Urinary bladder (tissue), 4 donors: Measurements from ENCODE around the gene PLD1. TPM values are rescaled to one million over a fixed set of nuclear protein-coding genes. Genes with fewer than 3 reads are reported as not detected.
"Not testable (repeated sequence)": the region's sequence is repeated elsewhere in the genome, so short reads cannot be mapped to it uniquely, and the experiment has no call there.

ENCODE experiments used
- DNase-seq: peaks from one replicate; pipeline ENCODE4 v3.0.0-alpha.2; 2015; ENCODE audit errors: extremely low spot score
- H3K27ac ChIP-seq: one replicate; pipeline ENCODE4 v1.5.1; 2013; ENCODE audit warnings: low read depth, mild to moderate bottlenecking, moderate library complexity
- H3K36me3 ChIP-seq: one replicate; pipeline ENCODE4 v1.6.1; 2013; ENCODE audit warnings: mild to moderate bottlenecking, moderate library complexity; ENCODE audit not compliant: insufficient read depth
- H3K4me1 ChIP-seq: one replicate; pipeline ENCODE4 v1.6.1; 2013; ENCODE audit warnings: mild to moderate bottlenecking, moderate library complexity; ENCODE audit not compliant: insufficient read depth
- H3K4me3 ChIP-seq: one replicate; pipeline ENCODE4 v1.5.1; 2013; ENCODE audit warnings: low read depth, low read length
- WGBS: extraction: QIAGEN DNeasy Blood & Tissue Kit; methylation state at CpG from one replicate; pipeline ENCODE4 v1.1.7; 2013; 5-methylcytosine and 5-hydroxymethylcytosine counted together
- polyA plus RNA-seq: library from polyadenylated mRNA; stranded (reverse); fragments of 200-250 nt; gene quantifications from one replicate; pipeline ENCODE4 v1.2.3, GENCODE V29; 2013
- total RNA-seq: library from RNA; depleted of rRNA; stranded (reverse); fragments of >200 nt; gene quantifications from one replicate; pipeline ENCODE4 v1.2.3, GENCODE V29; 2014
- donor health status: healthy with polysubstance abuse.
- donor health status: healthy.

Gene PLD1, protein sequence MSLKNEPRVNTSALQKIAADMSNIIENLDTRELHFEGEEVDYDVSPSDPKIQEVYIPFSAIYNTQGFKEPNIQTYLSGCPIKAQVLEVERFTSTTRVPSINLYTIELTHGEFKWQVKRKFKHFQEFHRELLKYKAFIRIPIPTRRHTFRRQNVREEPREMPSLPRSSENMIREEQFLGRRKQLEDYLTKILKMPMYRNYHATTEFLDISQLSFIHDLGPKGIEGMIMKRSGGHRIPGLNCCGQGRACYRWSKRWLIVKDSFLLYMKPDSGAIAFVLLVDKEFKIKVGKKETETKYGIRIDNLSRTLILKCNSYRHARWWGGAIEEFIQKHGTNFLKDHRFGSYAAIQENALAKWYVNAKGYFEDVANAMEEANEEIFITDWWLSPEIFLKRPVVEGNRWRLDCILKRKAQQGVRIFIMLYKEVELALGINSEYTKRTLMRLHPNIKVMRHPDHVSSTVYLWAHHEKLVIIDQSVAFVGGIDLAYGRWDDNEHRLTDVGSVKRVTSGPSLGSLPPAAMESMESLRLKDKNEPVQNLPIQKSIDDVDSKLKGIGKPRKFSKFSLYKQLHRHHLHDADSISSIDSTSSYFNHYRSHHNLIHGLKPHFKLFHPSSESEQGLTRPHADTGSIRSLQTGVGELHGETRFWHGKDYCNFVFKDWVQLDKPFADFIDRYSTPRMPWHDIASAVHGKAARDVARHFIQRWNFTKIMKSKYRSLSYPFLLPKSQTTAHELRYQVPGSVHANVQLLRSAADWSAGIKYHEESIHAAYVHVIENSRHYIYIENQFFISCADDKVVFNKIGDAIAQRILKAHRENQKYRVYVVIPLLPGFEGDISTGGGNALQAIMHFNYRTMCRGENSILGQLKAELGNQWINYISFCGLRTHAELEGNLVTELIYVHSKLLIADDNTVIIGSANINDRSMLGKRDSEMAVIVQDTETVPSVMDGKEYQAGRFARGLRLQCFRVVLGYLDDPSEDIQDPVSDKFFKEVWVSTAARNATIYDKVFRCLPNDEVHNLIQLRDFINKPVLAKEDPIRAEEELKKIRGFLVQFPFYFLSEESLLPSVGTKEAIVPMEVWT
- total RNA-seq (43.3 TPM), polyA plus RNA-seq (3.5 TPM)

GRCh38 chr3:171809861-171810628, at the start of gene PLD1:
TSS of gene PLD1 (minus strand) at chr3:171810483. CDS start at chr3:171738051, 72,432 bp downstream.
- Histone ChIP-seq H3K4me3 (peak within 1 kb of the TSS; percentile 52), H3K27ac (peak within 1 kb of the TSS; percentile 83), H3K4me1 (no peaks in the 10 kb centered on the region), H3K36me3 (no peaks in the 10 kb centered on the region)
- under 1% methylated on average over 78 of the region's 78 CpGs for WGBS
- DNase-seq, result no peak

GRCh38 chr3:171858770-171859169, 48.5 kb upstream of the PLD1 start:
- not testable (repeated sequence) for H3K27ac ChIP-seq, H3K4me1 ChIP-seq, H3K36me3 ChIP-seq, H3K4me3 ChIP-seq, DNase-seq
- WGBS, result 96% methylated on average over 4 of the region's 4 CpGs

DNA sequence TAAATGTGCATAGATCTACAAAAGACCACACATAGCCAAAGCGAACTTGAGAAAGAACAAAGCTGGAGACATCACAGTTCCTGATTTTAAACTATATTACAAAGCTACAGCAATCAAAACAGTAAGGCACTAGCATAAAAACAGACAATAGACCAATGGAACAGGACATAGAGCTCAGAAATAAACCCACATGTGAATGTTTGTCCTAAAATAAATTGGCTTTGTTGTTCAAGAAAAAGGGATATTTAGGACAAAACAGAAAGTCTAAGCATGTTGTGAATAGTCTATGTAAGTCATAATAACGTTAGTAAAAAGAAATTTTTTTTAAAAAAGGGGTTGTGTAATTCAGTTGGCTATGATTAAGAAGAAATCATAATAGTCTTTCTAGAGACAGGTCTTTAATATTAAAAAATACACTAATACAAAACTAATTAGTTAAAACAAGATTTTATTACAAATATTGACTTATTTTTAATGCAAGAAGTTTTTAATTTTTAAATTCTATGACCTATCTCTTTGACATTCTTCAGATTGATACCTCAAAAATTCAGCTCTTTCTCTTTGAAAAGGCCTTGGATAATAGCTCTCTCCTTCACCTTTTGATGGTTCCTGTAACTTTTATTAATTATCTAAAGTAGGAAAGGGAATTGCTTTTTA, 44.5 kb upstream of the PLD1 start:
- 88% methylated on average over 2 of the region's 2 CpGs for WGBS
- H3K4me1 ChIP-seq, result no peaks in the 10 kb centered on the region
- H3K36me3 ChIP-seq, result no peaks in the 10 kb centered on the region
- H3K27ac ChIP-seq, result no peak overlapping the region
- H3K4me3 ChIP-seq, result no peak overlapping the region
- DNase-seq, result no peak

- Histone ChIP-seq H3K4me3 (no peak overlapping the region), H3K4me1 (no peaks in the 10 kb centered on the region), H3K27ac (no peak overlapping the region), H3K36me3 (no peaks in the 10 kb centered on the region)
- WGBS, result 70% methylated on average over 5 of the region's 5 CpGs
- DNase-seq, result no peak
These were observed 41.4 kb upstream of the PLD1 start for GRCh38 chr3:171851660-171852058.

- WGBS, result 80% methylated on average over 6 of the region's 6 CpGs
- Histone ChIP-seq H3K36me3 (no peaks in the 10 kb centered on the region), H3K27ac (no peak overlapping the region)
These were observed 40.8 kb upstream of the PLD1 start for GRCh38 chr3:171850960-171851659.

GRCh38 chr3:171850320-171850959, 40.2 kb upstream of the PLD1 start:
- 66% methylated on average over 6 of the region's 6 CpGs for WGBS
- no peak for DNase-seq
- Histone ChIP-seq H3K36me3 (no peaks in the 10 kb centered on the region), H3K27ac (no peak overlapping the region), H3K4me3 (no peak overlapping the region), H3K4me1 (no peaks in the 10 kb centered on the region)

More at GRCh38 chr3:171850960-171851659, 40.8 kb upstream of the PLD1 start:
- Histone ChIP-seq H3K4me1 (no peaks in the 10 kb centered on the region), H3K4me3 (no peak overlapping the region)
- no peak for DNase-seq

DNA sequence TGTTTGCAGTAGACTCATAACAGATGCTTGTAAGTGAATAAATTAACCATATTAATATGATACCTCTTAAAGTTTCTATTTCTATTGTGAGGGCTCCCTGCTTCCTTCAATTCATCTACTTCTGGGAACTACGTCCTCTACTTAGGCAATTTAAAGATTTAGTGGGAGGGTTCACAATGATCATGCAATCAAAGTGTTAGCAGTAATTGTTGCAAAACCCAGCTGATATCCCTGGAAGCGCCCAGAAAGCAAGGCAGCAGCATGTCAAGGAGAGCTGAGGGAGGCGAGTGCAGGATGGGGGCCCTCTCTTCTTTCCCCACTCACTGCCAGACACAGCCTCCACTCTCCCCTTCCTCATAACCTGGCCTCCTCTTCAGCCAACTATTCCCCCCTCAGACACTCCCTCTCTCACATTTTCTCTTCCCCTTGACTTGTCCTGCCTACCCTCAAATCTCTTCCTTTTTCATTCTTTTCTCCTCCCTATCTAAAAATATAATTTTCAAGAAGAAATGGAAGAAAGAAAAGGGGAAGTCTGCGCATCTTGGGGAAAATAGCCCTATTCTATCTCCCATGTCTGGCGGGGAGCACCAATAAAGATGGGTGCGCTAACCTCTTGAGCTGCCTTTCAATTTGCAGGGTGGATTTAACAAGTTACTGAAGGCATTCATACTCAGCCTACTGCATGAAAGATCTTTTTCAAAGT, 39.5 kb upstream of the PLD1 start:
- WGBS, result 85% methylated on average over 6 of the region's 6 CpGs
- no peak for DNase-seq
- H3K36me3 ChIP-seq, result no peaks in the 10 kb centered on the region
- no peak overlapping the region for H3K27ac ChIP-seq
- H3K4me3 ChIP-seq, result no peak overlapping the region
- no peaks in the 10 kb centered on the region for H3K4me1 ChIP-seq

- 89% methylated on average over 3 of the region's 3 CpGs for WGBS
- H3K4me3 ChIP-seq, result no peak overlapping the region
These were observed 37.4 kb upstream of the PLD1 start for GRCh38 chr3:171847595-171848259.

GRCh38 chr3:171847133-171847532, 36.9 kb upstream of the PLD1 start:
- Histone ChIP-seq H3K27ac (no peak overlapping the region), H3K4me1 (no peaks in the 10 kb centered on the region), H3K36me3 (no peaks in the 10 kb centered on the region), H3K4me3 (no peak overlapping the region)
- WGBS, result 86% methylated on average over 6 of the region's 6 CpGs
- no peak for DNase-seq

More at GRCh38 chr3:171847595-171848259, 37.4 kb upstream of the PLD1 start:
- H3K4me1 ChIP-seq, result no peaks in the 10 kb centered on the region
- no peaks in the 10 kb centered on the region for H3K36me3 ChIP-seq
- no peak for DNase-seq
- no peak overlapping the region for H3K27ac ChIP-seq

- no peak overlapping the region for H3K4me3 ChIP-seq
- no peaks in the 10 kb centered on the region for H3K4me1 ChIP-seq
- 67% methylated on average over 2 of the region's 2 CpGs for WGBS
- DNase-seq, result no peak
- H3K36me3 ChIP-seq, result no peaks in the 10 kb centered on the region
- no peak overlapping the region for H3K27ac ChIP-seq
These were observed 36.3 kb upstream of the PLD1 start for GRCh38 chr3:171846597-171846996.
